Left lung (tissue), 10 donors: ENCODE results near the gene CCM2L. TPM values are rescaled to one million over a fixed set of nuclear protein-coding genes. Genes with fewer than 3 reads are reported as not detected.
A peak's percentile ranks its signal among the peaks of the same experiment; 100 is the strongest.

Experiments
- ATAC-seq: fragments of 200-7000 bp; cut with Tn5 transposase; one replicate; pipeline ENCODE4 v1.9.1; 2020; ENCODE audit warnings: moderate library complexity
- DNase-seq, 4 donors: peaks; one replicate each; pipeline ENCODE4 v3.0.0-alpha.2; 2013 to 2020
- H3K27ac ChIP-seq, 2 donors: fragments of 200-600 bp; sonication (generic) in 1 of 2; one replicate each; pipeline versions ENCODE4 v1.5.0 to v1.8.0; 2020 to 2021
- H3K27me3 ChIP-seq, 2 donors: fragments of 200-600 bp; sonication (generic) in 1 of 2; one replicate each; pipeline versions ENCODE4 v1.5.0 to v1.8.0; 2020 to 2021
- H3K36me3 ChIP-seq, 2 donors: fragments of 200-600 bp; sonication (generic) in 1 of 2; one replicate each; pipeline versions ENCODE4 v1.5.0 to v1.8.0; 2020 to 2021
- H3K4me1 ChIP-seq, 2 donors: fragments of 200-600 bp; one replicate each; pipeline ENCODE4 v1.8.0; 2021
- H3K4me3 ChIP-seq, 2 donors: fragments of 200-600 bp; sonication (generic) in 1 of 2; one replicate each; pipeline versions ENCODE4 v1.5.0 to v1.8.0; 2020 to 2021; ENCODE audit warnings: mild to moderate bottlenecking in 1 of 2
- H3K9me3 ChIP-seq, 2 donors: fragments of 200-600 bp; sonication (generic) in 1 of 2; one replicate each; pipeline versions ENCODE4 v1.5.0 to v1.8.0; 2020 to 2021
- CTCF ChIP-seq, 2 donors: fragments of 200-600 bp; sonication (generic) in 1 of 2; IDR thresholded peaks; one replicate each; pipeline versions ENCODE4 v1.5.0 to v1.8.0; 2021; ENCODE audit warnings: antibody characterized with exemption in 2 of 2
- intact Hi-C, 2 donors: fragments of 100-400 bp; cut with DNase I; formaldehyde crosslinking; loops; one replicate each; pipeline versions ENCODE4 v1.11.2 to v1.14.2; 2022
- polyA plus RNA-seq, 6 donors: library from polyadenylated mRNA; unstranded; fragments of 120-200 nt; gene quantifications; one replicate each; pipeline ENCODE4 v1.2.1, GENCODE V29; 2013; ENCODE audit not compliant: insufficient read length in 6 of 6
- total RNA-seq, 2 donors: library from RNA; stranded (reverse); fragmentation: NEBNext Ultra II Directional; extraction: Animal tissue kit (Norgen Biotek cat#: 25700); gene quantifications; one replicate each; pipeline ENCODE4 v1.2.1, GENCODE V29; 2021
- donor health status: DM: no; HTN: yes; CAD: no.
- donor health status: DM: no; HTN: no; CAD: no.

CCM2L gene
- total and polyA plus RNA-seq, 8 donors, result 6.8 to 16.5 (median 13.1) TPM

DNA sequence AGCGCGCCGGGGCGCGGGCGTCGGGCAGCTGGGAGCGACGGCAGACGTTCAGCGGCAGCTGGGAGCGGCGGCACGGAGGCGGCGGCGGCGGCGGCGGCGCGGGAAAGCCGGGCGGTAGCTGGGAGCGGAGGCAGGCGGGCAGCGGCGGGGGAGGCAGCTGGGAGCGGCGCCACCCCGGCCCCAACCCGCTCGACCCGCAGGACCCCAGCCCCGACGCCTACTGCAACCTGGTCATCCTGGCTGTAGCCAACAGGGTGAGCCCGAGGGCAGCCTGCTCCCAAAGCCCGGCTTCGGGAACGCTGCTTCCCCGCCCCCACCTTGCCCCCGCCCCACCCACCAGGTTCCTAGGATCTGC is 8.9 kb downstream of the CCM2L start:
- H3K36me3 ChIP-seq, result no peaks in the 10 kb centered on the region
- TF ChIP-seq CTCF (IDR thresholded peaks at IDR 0.05), result no peak
- H3K27me3 ChIP-seq, result peaks cover 30 to 99% of the 10 kb centered on the region in 2 donors
- H3K9me3 ChIP-seq, result no peaks in the 10 kb centered on the region
- intact Hi-C loops, result no loop called here
- DNase-seq (no peak), ATAC-seq (no peak)
- H3K4me1 ChIP-seq, result peaks cover 4 to 28% of the 10 kb centered on the region in 2 donors
- peak overlapping the region in 1 of 2 donors; percentile 75 for H3K4me3 ChIP-seq
- H3K27ac ChIP-seq, result no peak overlapping the region

DNA sequence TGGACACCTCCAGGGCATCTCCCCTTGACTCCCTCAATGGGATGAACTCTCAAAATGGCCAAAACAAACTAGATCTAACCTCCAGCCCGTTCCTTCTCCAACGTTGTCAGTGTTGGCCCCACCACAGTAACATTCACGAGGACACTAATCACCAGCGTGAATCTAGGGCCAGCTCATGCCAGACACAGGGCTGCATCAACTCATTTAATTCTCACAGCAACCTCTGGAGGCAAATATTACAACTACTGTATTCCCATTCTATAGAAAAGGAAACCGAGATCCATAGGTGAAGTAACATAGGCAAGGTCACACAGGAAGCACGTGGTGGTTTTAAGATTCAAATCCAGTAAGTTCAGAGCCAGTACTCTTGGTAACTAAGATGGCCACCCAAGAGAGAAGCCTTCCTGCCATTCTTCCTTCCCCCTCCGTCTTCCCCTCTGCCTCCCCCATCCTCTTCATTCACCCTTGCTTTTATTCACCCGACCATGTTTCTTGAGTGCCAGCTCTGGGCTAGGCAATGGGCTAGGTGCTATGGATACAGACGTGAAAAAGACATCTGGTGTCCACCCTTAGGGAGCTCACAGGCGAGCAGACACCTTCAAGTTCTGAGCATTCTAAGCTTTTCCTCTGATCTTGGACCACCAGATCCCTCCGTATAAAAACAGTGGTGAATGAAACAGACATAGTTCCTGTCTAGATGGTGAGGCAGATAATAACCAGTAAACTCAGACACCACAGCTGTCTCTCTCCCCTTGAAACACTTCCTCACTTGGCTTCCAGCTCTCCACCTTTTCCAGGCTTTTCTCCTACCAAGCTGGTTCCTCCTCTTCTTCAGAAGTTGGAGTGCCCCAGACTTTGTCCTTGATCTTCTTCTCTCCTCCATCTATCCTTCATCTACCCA is 9.6 kb downstream of the CCM2L start:
- Histone ChIP-seq H3K36me3 (no peaks in the 10 kb centered on the region), H3K27ac (no peak overlapping the region), H3K27me3 (peaks cover 30 to 99% of the 10 kb centered on the region in 2 donors), H3K4me1 (peaks cover 4 to 28% of the 10 kb centered on the region in 2 donors), H3K9me3 (no peaks in the 10 kb centered on the region), H3K4me3 (peak overlapping the region in 1 of 2 donors; percentile 75)
- ATAC-seq, result no peak
- no peak for DNase-seq
- intact Hi-C loops, result no loop called here
- TF ChIP-seq CTCF (IDR thresholded peaks at IDR 0.05), result no peak

DNA sequence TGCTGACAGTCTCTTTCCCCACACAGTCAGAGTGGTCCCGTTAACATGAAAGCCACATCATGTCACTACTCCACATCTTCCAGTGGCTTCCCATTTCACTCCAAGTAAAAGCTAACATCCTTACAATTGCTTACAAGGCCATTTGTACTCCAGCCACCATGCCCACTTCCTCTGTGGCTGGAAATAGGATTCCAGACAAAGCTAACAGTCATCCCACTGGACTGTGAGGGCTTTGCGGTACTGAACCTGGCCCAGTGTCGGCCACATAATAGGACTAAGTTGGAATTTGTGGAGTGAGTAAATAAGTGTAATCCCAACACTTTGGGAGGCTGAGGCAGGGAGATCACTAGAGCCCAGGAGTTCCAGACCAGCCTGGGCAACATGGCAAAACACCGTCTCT is 10.9 kb downstream of the CCM2L start:
- no peak for ATAC-seq
- no peak for TF ChIP-seq CTCF (IDR thresholded peaks at IDR 0.05)
- Histone ChIP-seq H3K4me3 (no peak overlapping the region), H3K4me1 (peaks cover 4 to 28% of the 10 kb centered on the region in 2 donors), H3K27ac (no peak overlapping the region), H3K9me3 (no peaks in the 10 kb centered on the region), H3K27me3 (peaks cover 30 to 91% of the 10 kb centered on the region in 2 donors), H3K36me3 (no peaks in the 10 kb centered on the region)
- DNase-seq, result no peak
- intact Hi-C loops, result no loop called here

DNA sequence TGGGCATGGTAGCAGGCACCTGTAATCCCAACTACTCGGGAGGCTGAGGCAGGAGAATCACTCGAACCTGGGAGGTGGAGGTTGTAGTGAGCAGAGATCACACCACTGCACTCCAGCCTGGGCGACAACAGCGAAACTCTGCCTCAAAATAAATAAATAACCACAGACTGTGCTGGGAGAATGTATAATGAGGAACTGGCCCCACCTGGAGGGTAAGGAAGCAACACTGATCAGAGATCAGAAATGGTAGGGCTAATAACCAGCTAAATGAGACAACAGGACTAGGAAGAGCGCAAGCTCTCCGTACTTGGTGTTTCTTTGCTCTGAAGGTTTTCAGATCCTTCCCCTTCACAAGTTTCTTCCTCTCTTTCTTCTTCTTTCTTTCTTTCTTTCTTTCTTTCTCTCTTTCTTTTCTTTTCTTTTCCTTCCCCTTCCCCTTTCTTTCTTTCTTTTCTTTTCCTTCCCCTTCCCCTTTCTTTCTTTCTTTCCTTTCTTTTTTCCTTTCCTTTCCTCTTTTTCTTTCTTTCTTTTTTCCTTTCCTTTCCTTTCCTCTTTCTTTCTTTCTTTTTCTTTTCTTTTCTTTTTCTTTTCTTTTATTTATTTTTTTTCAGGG is 14.6 kb downstream of the CCM2L start:
- intact Hi-C loops, result loop anchor here in 1 of 2 donors (5.0 kb wide), 1 partner anchor 172 kb away; no protein-coding TSS in a partner anchor
- H3K4me3 ChIP-seq, result no peak overlapping the region
- no peak for ATAC-seq

More for the DNA sequence above, 14.6 kb downstream of the CCM2L start:
- Histone ChIP-seq H3K9me3 (no peaks in the 10 kb centered on the region), H3K27me3 (peaks cover 8 to 55% of the 10 kb centered on the region in 2 donors), H3K36me3 (no peaks in the 10 kb centered on the region), H3K4me1 (peaks cover 0 to 11% of the 10 kb centered on the region in 2 donors), H3K27ac (no peak overlapping the region)
- DNase-seq, result no peak
- no peak for TF ChIP-seq CTCF (IDR thresholded peaks at IDR 0.05)
